Sigmoid colon (tissue), 4 donors: ENCODE data around the gene KCNB1.

Experiments
- EP300 ChIP-seq, 4 donors: sonication (generic); formaldehyde crosslinking; IDR thresholded peaks; one replicate each; pipeline ENCODE4 v1.6.1; 2017; ENCODE audit warnings: antibody characterized with exemption in 4 of 4
- POLR2A ChIP-seq, 2 donors: fragments of 450-650 bp; IDR thresholded peaks; one replicate each; pipeline ENCODE4 v1.6.1; 2016; ENCODE audit warnings: antibody characterized with exemption in 2 of 2, mild to moderate bottlenecking in 2 of 2, moderate library complexity in 2 of 2
- POLR2AphosphoS5 ChIP-seq, 4 donors: sonication (generic); formaldehyde crosslinking; IDR thresholded peaks; one replicate each; pipeline ENCODE4 v1.6.1; 2017; ENCODE audit warnings: antibody characterized with exemption in 4 of 4
- TF ChIP-seq, protein P1 (sequence below), 4 experiments: fragments of 450-650 bp in 3 of 4; fragments of 200-600 bp in 1 of 4; IDR thresholded peaks; one replicate each; pipeline ENCODE4 v1.5.1; 2016 to 2019; ENCODE audit warnings: antibody characterized with exemption in 4 of 4, mild to moderate bottlenecking in 3 of 4, moderate library complexity in 2 of 4

DNA sequence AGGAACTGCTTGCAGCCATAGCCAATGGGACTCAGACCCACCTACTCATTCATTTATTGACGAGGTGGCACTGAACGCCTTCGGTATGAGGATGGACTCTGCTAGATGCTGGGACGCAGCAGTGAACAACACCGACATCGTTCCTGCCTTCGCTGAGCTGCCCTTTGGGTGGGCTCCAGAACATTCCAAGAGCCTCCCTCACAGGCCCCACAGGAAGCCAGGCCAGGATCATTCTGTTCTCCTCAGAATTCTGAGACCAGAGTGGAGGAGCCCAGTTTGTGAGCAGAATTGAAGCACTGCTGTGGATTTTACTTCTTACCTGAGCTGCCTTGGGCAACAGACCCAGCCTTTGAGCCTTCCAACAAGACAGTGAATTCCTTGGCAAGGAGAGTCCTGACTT lies 82.1 kb downstream of the KCNB1 start:
- TF ChIP-seq, protein P1, sequence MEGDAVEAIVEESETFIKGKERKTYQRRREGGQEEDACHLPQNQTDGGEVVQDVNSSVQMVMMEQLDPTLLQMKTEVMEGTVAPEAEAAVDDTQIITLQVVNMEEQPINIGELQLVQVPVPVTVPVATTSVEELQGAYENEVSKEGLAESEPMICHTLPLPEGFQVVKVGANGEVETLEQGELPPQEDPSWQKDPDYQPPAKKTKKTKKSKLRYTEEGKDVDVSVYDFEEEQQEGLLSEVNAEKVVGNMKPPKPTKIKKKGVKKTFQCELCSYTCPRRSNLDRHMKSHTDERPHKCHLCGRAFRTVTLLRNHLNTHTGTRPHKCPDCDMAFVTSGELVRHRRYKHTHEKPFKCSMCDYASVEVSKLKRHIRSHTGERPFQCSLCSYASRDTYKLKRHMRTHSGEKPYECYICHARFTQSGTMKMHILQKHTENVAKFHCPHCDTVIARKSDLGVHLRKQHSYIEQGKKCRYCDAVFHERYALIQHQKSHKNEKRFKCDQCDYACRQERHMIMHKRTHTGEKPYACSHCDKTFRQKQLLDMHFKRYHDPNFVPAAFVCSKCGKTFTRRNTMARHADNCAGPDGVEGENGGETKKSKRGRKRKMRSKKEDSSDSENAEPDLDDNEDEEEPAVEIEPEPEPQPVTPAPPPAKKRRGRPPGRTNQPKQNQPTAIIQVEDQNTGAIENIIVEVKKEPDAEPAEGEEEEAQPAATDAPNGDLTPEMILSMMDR (IDR thresholded peaks at IDR 0.05) = no peak
- no peak for TF ChIP-seq POLR2A (IDR thresholded peaks at IDR 0.05)
- peak in 3 of 4 donors; percentile 61 to 80 (median 70) for TF ChIP-seq EP300 (IDR thresholded peaks at IDR 0.05)
- peak; percentile 34 to 65 (median 56) for TF ChIP-seq POLR2AphosphoS5 (IDR thresholded peaks at IDR 0.05)
